H1 (cell line): Measurements from ENCODE around the gene LAMC3. TPM values are rescaled to one million over a fixed set of nuclear protein-coding genes. Genes with fewer than 3 reads are reported as not detected.

Experiments used
- CTCF ChIA-PET: fragments of 300-600 bp; sonication (Branson Sonifier 250); formaldehyde crosslinking; loops from one replicate; lab custom pipeline; 2021; ENCODE audit not compliant: partially characterized antibody; lab: Charles Lee
- POLR2A ChIA-PET: fragments of 300-600 bp; sonication (Branson Sonifier 250); formaldehyde crosslinking; loops from one replicate; lab custom pipeline; 2021; ENCODE audit warnings: inconsistent platforms; ENCODE audit not compliant: partially characterized antibody; lab: Charles Lee
- DNase-seq, 2 experiments: peaks; one replicate each; pipeline versions ENCODE4 v3.0.0 to v3.0.0-alpha.2; 2010 to 2022; ENCODE audit warnings: low spot score in 2 of 2, low read depth in 1 of 2, mixed read lengths in 1 of 2
- FAIRE-seq: peaks from 2 replicates; lab custom pipeline; 2011; peaks lifted over from hg19 to GRCh38; lab: Jason Lieb, UNC
- H2AFZ ChIP-seq: 2 replicates; pipeline ENCODE4 v1.8.1; 2012; ENCODE audit warnings: low read length, inconsistent platforms
- H2AK5ac ChIP-seq: 2 replicates; pipeline ENCODE4 v1.6.1; 2013; ENCODE audit warnings: low read depth, low read length
- H2BK120ac ChIP-seq: replicated peaks from 2 replicates; pipeline ENCODE3; 2013; ENCODE audit warnings: low read depth, low read length, inconsistent platforms
- H2BK12ac ChIP-seq: 2 replicates; pipeline ENCODE4 v1.6.1; 2013; ENCODE audit warnings: low read depth, low read length
- H2BK15ac ChIP-seq: 2 replicates; pipeline ENCODE4 v1.6.1; 2013; ENCODE audit warnings: low read length
- H2BK20ac ChIP-seq: 2 replicates; pipeline ENCODE4 v1.6.1; 2013; ENCODE audit warnings: low read length
- H2BK5ac ChIP-seq: 2 replicates; pipeline ENCODE4 v1.6.1; 2013; ENCODE audit warnings: low read depth, low read length
- H3K14ac ChIP-seq: 2 replicates; pipeline ENCODE4 v1.6.1; 2013; ENCODE audit warnings: inconsistent platforms; ENCODE audit not compliant: insufficient read length
- H3K18ac ChIP-seq: 2 replicates; pipeline ENCODE4 v1.6.1; 2013; ENCODE audit warnings: low read length; ENCODE audit errors: extremely low read depth
- H3K23ac ChIP-seq: 2 replicates; pipeline ENCODE4 v1.6.1; 2013; ENCODE audit warnings: inconsistent platforms; ENCODE audit not compliant: insufficient read length
- H3K23me2 ChIP-seq: 2 replicates; pipeline ENCODE4 v1.6.1; 2013; ENCODE audit warnings: low read depth, low read length
- H3K27ac ChIP-seq: 2 replicates; pipeline ENCODE4 v1.6.1; 2011; ENCODE audit warnings: low read depth, low read length, inconsistent platforms
- H3K27me3 ChIP-seq, 4 experiments: replicated peaks in 1 of 4; 1 replicate in 1 of 4; 2 replicates in 3 of 4; pipeline versions ENCODE4 v1.6.1 to v1.8.1; 2011 to 2013; ENCODE audit warnings: low read length in 3 of 4, mild to moderate bottlenecking in 3 of 4, inconsistent platforms in 2 of 4, mixed read lengths in 2 of 4, moderate library complexity in 1 of 4; ENCODE audit not compliant: control insufficient read depth in 3 of 4, insufficient read depth in 3 of 4; ENCODE audit errors: extremely low read depth in 1 of 4
- H3K36me3 ChIP-seq, 4 experiments: 2 replicates each; pipeline versions ENCODE4 v1.6.1 to v1.8.1; 2011 to 2013; ENCODE audit warnings: mild to moderate bottlenecking in 4 of 4, low read length in 3 of 4, moderate library complexity in 2 of 4, control low read depth in 1 of 4, inconsistent platforms in 1 of 4; ENCODE audit not compliant: insufficient read depth in 4 of 4, control insufficient read depth in 2 of 4
- H3K4ac ChIP-seq: replicated peaks from 2 replicates; pipeline ENCODE3; 2013; ENCODE audit warnings: low read length, low read depth, mixed read lengths, inconsistent platforms; ENCODE audit not compliant: insufficient read length
- H3K4me1 ChIP-seq, 4 experiments: replicated peaks in 1 of 4; 1 replicate in 1 of 4; 2 replicates in 3 of 4; pipeline versions ENCODE4 v1.6.1 to v1.8.1; 2011 to 2013; ENCODE audit warnings: low read length in 3 of 4, inconsistent platforms in 2 of 4, mixed read lengths in 1 of 4; ENCODE audit not compliant: insufficient read depth in 4 of 4, control insufficient read depth in 3 of 4
- H3K4me2 ChIP-seq, 2 experiments: 2 replicates each; pipeline versions ENCODE4 v1.6.1 to v1.8.1; 2011 to 2013; ENCODE audit warnings: low read depth in 2 of 2, low read length in 2 of 2, control low read depth in 1 of 2, inconsistent platforms in 1 of 2, mild to moderate bottlenecking in 1 of 2; ENCODE audit not compliant: insufficient read depth in 1 of 2
- H3K4me3 ChIP-seq, 4 experiments: fragments of 200-600, 300-600 bp in 1 of 4; sonication (generic), shearing (Covaris generic), sonication (Bioruptor Twin) in 1 of 4; 2 replicates each; pipeline versions ENCODE4 v1.5.1 to v1.8.1; 2011 to 2016; ENCODE audit warnings: low read length in 4 of 4, low read depth in 3 of 4, control low read depth in 2 of 4, inconsistent platforms in 2 of 4, mild to moderate bottlenecking in 2 of 4, mixed read lengths in 1 of 4, moderate library complexity in 1 of 4; ENCODE audit not compliant: insufficient read depth in 2 of 4; ENCODE audit errors: extremely low read depth in 1 of 4
- H3K56ac ChIP-seq: replicated peaks from 2 replicates; pipeline ENCODE3; 2013; ENCODE audit warnings: low read depth, mild to moderate bottlenecking, mixed read lengths, low read length, inconsistent platforms; ENCODE audit not compliant: insufficient read length
- H3K79me1 ChIP-seq: 2 replicates; pipeline ENCODE4 v1.6.1; 2013; ENCODE audit warnings: low read depth, low read length, control low read depth
- H3K79me2 ChIP-seq, 2 experiments: 2 replicates each; pipeline versions ENCODE4 v1.6.1 to v1.8.1; 2012 to 2013; ENCODE audit warnings: low read length in 2 of 2, mild to moderate bottlenecking in 2 of 2, inconsistent platforms in 1 of 2; ENCODE audit not compliant: insufficient read depth in 2 of 2, control insufficient read depth in 1 of 2
- H3K9ac ChIP-seq, 4 experiments: replicated peaks in 1 of 4; 1 replicate in 1 of 4; 2 replicates in 3 of 4; pipeline versions ENCODE4 v1.6.1 to v1.8.1; 2011 to 2013; ENCODE audit warnings: low read depth in 3 of 4, low read length in 3 of 4, control low read depth in 2 of 4, mild to moderate bottlenecking in 2 of 4, moderate library complexity in 2 of 4, inconsistent platforms in 1 of 4; ENCODE audit errors: extremely low read depth in 1 of 4
- H3K9me3 ChIP-seq, 2 experiments: 2 replicates each; pipeline versions ENCODE4 v1.6.1 to v1.8.1; 2012 to 2013; ENCODE audit warnings: mild to moderate bottlenecking in 2 of 2, moderate library complexity in 2 of 2, control low read depth in 1 of 2, inconsistent platforms in 1 of 2, low read depth in 1 of 2, low read length in 1 of 2, mixed read lengths in 1 of 2; ENCODE audit not compliant: insufficient read depth in 2 of 2
- H4K20me1 ChIP-seq, 2 experiments: replicated peaks in 1 of 2; 2 replicates each; pipeline versions ENCODE3 to v1.8.1; 2011 to 2013; ENCODE audit warnings: inconsistent platforms in 2 of 2, low read length in 2 of 2, mild to moderate bottlenecking in 1 of 2; ENCODE audit not compliant: insufficient read depth in 2 of 2, control insufficient read depth in 1 of 2
- H4K5ac ChIP-seq: 2 replicates; pipeline ENCODE4 v1.6.1; 2013; ENCODE audit warnings: low read length, low read depth, mixed read lengths, inconsistent platforms; ENCODE audit not compliant: insufficient read length
- H4K8ac ChIP-seq: 2 replicates; pipeline ENCODE4 v1.8.0; 2013; ENCODE audit warnings: mild to moderate bottlenecking, moderate library complexity, low read length, inconsistent platforms; ENCODE audit not compliant: insufficient read depth; ENCODE audit errors: extremely low read depth
- H4K91ac ChIP-seq: replicated peaks from 2 replicates; pipeline ENCODE3; 2013; ENCODE audit warnings: low read length, mixed read lengths, inconsistent platforms; ENCODE audit not compliant: insufficient read length
- ASH2L ChIP-seq: fragments of 200-600, 300-600 bp; sonication (generic); IDR thresholded peaks from one replicate; pipeline ENCODE4 v1.7.1; 2017; ENCODE audit warnings: low read length
- CEBPB ChIP-seq: IDR thresholded peaks from 2 replicates; pipeline ENCODE4 v1.6.1; 2012; ENCODE audit warnings: low read depth, low read length
- GTF2F1 ChIP-seq: IDR thresholded peaks from 2 replicates; pipeline ENCODE4 v1.6.1; 2012; ENCODE audit warnings: low read depth, low read length, improper control_type of control experiment, borderline replicate concordance
- KDM1A ChIP-seq: fragments of 200-600, 300-600 bp; sonication (generic); IDR thresholded peaks from 2 replicates; pipeline ENCODE4 v1.7.1; 2016; ENCODE audit warnings: mild to moderate bottlenecking, low read length, borderline replicate concordance
- POU5F1 ChIP-seq: IDR thresholded peaks from 2 replicates; pipeline ENCODE4 v1.6.1; 2011; ENCODE audit warnings: low read depth, mild to moderate bottlenecking, low read length, moderate library complexity
- RBBP5 ChIP-seq: IDR thresholded peaks from 2 replicates; pipeline ENCODE4 v1.7.1; 2012; ENCODE audit warnings: low read depth, mild to moderate bottlenecking, inconsistent platforms, low read length, moderate library complexity, borderline replicate concordance
- SIN3A ChIP-seq, 2 experiments: IDR thresholded peaks in 1 of 2; conservative IDR thresholded peaks in 1 of 2; 2 replicates each; pipeline ENCODE4 v1.6.1; 2011 to 2012; ENCODE audit warnings: low read length in 2 of 2, improper control_type of control experiment in 1 of 2, low read depth in 1 of 2, mild to moderate bottlenecking in 1 of 2
- WGBS, 2 experiments: shearing (Covaris generic) in 1 of 2; methylation state at CpG; one replicate each; pipeline versions ENCODE4 v1.1.6 to v1.1.7; 2013 to 2015; ENCODE audit warnings: low lambda C conversion rate in 2 of 2, mixed read lengths in 2 of 2, inconsistent platforms in 1 of 2, low coverage in 1 of 2, missing lambda C conversion rate in 1 of 2; ENCODE audit not compliant: insufficient replicate concordance in 2 of 2, insufficient coverage in 1 of 2, insufficient read length in 1 of 2; ENCODE audit errors: extremely low coverage in 1 of 2, missing lambda C conversion rate in 1 of 2; 5-methylcytosine and 5-hydroxymethylcytosine counted together
- polyA plus RNA-seq, 7 experiments: library from polyadenylated mRNA; depleted of rRNA in 3 of 7; stranded (reverse) in 5 of 7; unstranded in 2 of 7; fragments of >200 nt in 5 of 7; fragments of 200-250 nt in 2 of 7; gene quantifications; 1 replicate in 5 of 7; 2 replicates in 1 of 7; 4 replicates in 1 of 7; pipeline versions ENCODE4 v1.2.1 to v1.2.3, GENCODE V29; 2011 to 2013; ENCODE audit warnings: missing spikeins in 2 of 7, mixed read lengths in 2 of 7
- total RNA-seq: library from RNA; stranded (reverse); fragmentation: NEBNext Ultra II Directional; extraction: Animal tissue kit (Norgen Biotek cat#: 25700); gene quantifications from 2 replicates; pipeline ENCODE4 v1.2.1, GENCODE V29; 2021

LAMC3 gene
- total and polyA plus RNA-seq, 2 of the 8 experiments (the other 6 are each of a cell fraction or from before 2014, with no cell fraction given) = 9.3 to 12.3 TPM

DNA sequence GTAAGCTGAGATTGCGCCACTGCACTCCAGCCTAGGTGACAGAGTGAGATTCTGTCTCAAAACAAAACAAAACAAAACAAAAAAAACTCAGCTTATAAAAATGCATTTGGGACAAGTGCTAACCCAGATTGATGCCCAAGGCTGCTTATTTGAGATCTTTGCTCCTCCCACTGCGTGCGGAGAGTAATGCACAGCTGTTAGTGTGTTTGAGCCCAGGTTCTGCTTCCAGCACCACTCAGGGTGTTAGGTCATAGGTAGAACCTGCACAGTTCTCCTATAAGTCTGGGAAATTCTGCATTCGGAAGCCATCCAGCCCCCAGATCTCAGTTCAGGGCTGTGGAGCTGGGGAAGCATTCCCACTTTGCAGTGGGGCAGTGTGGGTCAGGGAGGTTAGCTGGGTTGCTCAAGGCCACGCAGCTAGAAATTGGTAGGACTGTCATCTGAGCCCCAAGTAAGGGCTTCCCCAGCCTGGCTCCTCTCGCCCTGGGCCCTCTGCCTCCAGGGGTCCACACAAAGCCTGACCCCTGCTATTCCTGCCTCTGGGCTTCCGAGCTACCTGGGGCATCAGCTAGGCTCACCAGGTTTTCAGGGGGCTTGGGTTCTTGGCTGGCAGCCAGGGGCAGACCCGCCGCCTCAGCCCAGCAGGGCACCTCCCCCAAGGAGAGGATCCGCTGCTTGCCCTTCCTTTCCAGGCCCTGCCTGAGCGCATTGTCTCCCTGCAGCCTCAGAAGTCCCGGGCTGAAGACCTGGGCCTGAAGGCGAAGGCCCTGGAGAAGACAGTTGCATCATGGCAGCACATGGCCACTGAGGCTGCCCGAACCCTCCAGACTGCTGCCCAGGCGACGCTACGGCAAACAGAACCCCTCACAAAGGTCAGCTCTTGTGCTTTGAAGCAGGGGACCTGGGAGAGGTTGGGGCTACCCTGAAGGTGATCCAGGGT, 69.7 kb downstream of the LAMC3 start:
- Histone ChIP-seq H3K18ac (no peak overlapping the region; the same call in 1 of the 2 replicates), H2BK15ac (no peak overlapping the region), H3K9ac (no peak overlapping the region), H3K79me2 (no peaks in the 10 kb centered on the region), H4K8ac (no peak overlapping the region), H2BK5ac (no peak overlapping the region), H3K4me1 (no peaks in the 10 kb centered on the region; a peak in 1 of 7 replicates), H3K36me3 (no peaks in the 10 kb centered on the region), H3K79me1 (no peaks in the 10 kb centered on the region), H3K23me2 (no peaks in the 10 kb centered on the region), H3K4me2 (no peak overlapping the region), H3K14ac (no peak overlapping the region), H2AK5ac (no peak overlapping the region), H3K4ac (no peak overlapping the region), H2BK120ac (no peak overlapping the region), H4K5ac (no peak overlapping the region), H3K27ac (no peak overlapping the region), H4K91ac (no peak overlapping the region), H3K9me3 (no peaks in the 10 kb centered on the region), H4K20me1 (no peaks in the 10 kb centered on the region), H3K56ac (no peak overlapping the region), H2BK20ac (no peak overlapping the region), H2AFZ (no peak overlapping the region; the same call in 1 of the 2 replicates), H2BK12ac (no peak overlapping the region), H3K27me3 (no peaks in the 10 kb centered on the region), H3K23ac (no peak overlapping the region), H3K4me3 (no peak overlapping the region)
- WGBS, 2 experiments = 87% methylated on average over 17 of the region's 17 CpGs; no CpG with 5 or more reads in 1 of the 2 experiments
- TF ChIP-seq POU5F1 (no peak), GTF2F1 (no peak), SIN3A (conservative IDR thresholded peaks at IDR 0.05 in 1 of 2, IDR thresholded peaks at IDR 0.05 in 1 of 2; ENCODE audit: low read depth in 1 of 2, low read length in 2 of 2) (no peak), RBBP5 (no peak), ASH2L (no peak), KDM1A (no peak), CEBPB (peak; percentile 40; the same call in 1 of the 2 replicates)
- FAIRE-seq (no peak), DNase-seq (no peak)
- ChIA-PET CTCF (interaction anchor here (0.8 to 8.5 kb wide), 8 partner anchors 16 to 74 kb away, joined by 3 to 54 read pairs (median 4); partner anchors contain the start of gene AIF1L), POLR2A (interaction anchor here (0.6 to 3.7 kb wide), 10 partner anchors 9 to 46 kb away, joined by 3 to 16 read pairs (median 4); partner anchors contain the start of gene NUP214)
